WTC11 (cell line): ENCODE measurements around the gene ABHD17C. TPM values are rescaled to one million over a fixed set of nuclear protein-coding genes. Genes with fewer than 3 reads are reported as not detected.

Experiments
- ATAC-seq: fragments of 200-7000 bp; cut with Tn5 transposase; 2 replicates; pipeline ENCODE4 v1.10.0; 2021; ENCODE audit warnings: mild to moderate bottlenecking, moderate library complexity
- CTCF ChIA-PET: fragments of 300-600 bp; sonication (Branson Sonifier 250); formaldehyde crosslinking; loops from one replicate; lab custom pipeline; 2021; ENCODE audit warnings: antibody characterized with exemption; lab: Charles Lee
- POLR2A ChIA-PET: fragments of 350-600 bp; sonication (Branson Sonifier 250); formaldehyde crosslinking; loops from one replicate; lab custom pipeline; 2021; ENCODE audit warnings: antibody characterized with exemption; lab: Charles Lee
- DNase-seq: peaks from one replicate; pipeline ENCODE4 v3.0.0; 2021; ENCODE audit warnings: low spot score
- H3K27ac Mint-ChIP-seq: 2 replicates; pipeline ENCODE4 v1.8.0; 2021; ENCODE audit warnings: mixed read lengths
- H3K27me3 Mint-ChIP-seq: 2 replicates; pipeline ENCODE4 v1.8.0; 2021; ENCODE audit warnings: low read depth, mild to moderate bottlenecking, moderate library complexity, mixed read lengths
- H3K36me3 Mint-ChIP-seq: 2 replicates; pipeline ENCODE4 v1.8.0; 2021; ENCODE audit warnings: mixed read lengths
- H3K4me1 Mint-ChIP-seq: 2 replicates; pipeline ENCODE4 v1.8.0; 2022; ENCODE audit warnings: mixed read lengths
- H3K4me3 Mint-ChIP-seq: 2 replicates; pipeline ENCODE4 v1.8.0; 2021; ENCODE audit warnings: mild to moderate bottlenecking, moderate library complexity, mixed read lengths
- H3K9me3 Mint-ChIP-seq: 2 replicates; pipeline ENCODE4 v1.8.0; 2021; ENCODE audit warnings: mixed read lengths
- ATF1 ChIP-seq: sonication (generic); formaldehyde crosslinking; IDR thresholded peaks from 2 replicates; pipeline ENCODE4 v1.8.1; 2023; ENCODE audit warnings: mild to moderate bottlenecking, moderate library complexity, missing genetic modification reagents
- CBFB ChIP-seq: sonication (generic); formaldehyde crosslinking; IDR thresholded peaks from 2 replicates; pipeline ENCODE4 v1.8.1; 2022; ENCODE audit warnings: mild to moderate bottlenecking, low read depth, missing genetic modification reagents
- ELF4 ChIP-seq: sonication (generic); formaldehyde crosslinking; IDR thresholded peaks from 2 replicates; pipeline ENCODE4 v1.8.1; 2022; ENCODE audit warnings: low read depth, mild to moderate bottlenecking, moderate library complexity, missing genetic modification reagents
- ESRRA ChIP-seq: sonication (generic); formaldehyde crosslinking; IDR thresholded peaks from 2 replicates; pipeline ENCODE4 v1.8.1; 2022; ENCODE audit warnings: mild to moderate bottlenecking, missing genetic modification reagents, borderline replicate concordance
- ETV6 ChIP-seq: sonication (generic); formaldehyde crosslinking; IDR thresholded peaks from 2 replicates; pipeline ENCODE4 v1.8.1; 2022; ENCODE audit warnings: mild to moderate bottlenecking, missing genetic modification reagents
- FOXJ3 ChIP-seq: sonication (generic); formaldehyde crosslinking; IDR thresholded peaks from 2 replicates; pipeline ENCODE4 v1.9.0; 2021; ENCODE audit warnings: missing genetic modification reagents, mild to moderate bottlenecking, borderline replicate concordance
- FOXK1 ChIP-seq: sonication (generic); formaldehyde crosslinking; IDR thresholded peaks from 2 replicates; pipeline ENCODE4 v1.8.0; 2022; ENCODE audit warnings: mild to moderate bottlenecking, moderate library complexity, missing genetic modification reagents
- JAZF1 ChIP-seq: fragments of 250-450 bp; sonication (Bioruptor Pico); IDR thresholded peaks from 2 replicates; pipeline ENCODE4 v1.9.0; 2021; ENCODE audit warnings: moderate library complexity, mild to moderate bottlenecking, inconsistent platforms
- KAT7 ChIP-seq: sonication (generic); formaldehyde crosslinking; IDR thresholded peaks from 2 replicates; pipeline ENCODE4 v1.8.1; 2023; ENCODE audit warnings: missing genetic modification reagents, mild to moderate bottlenecking, borderline replicate concordance
- MXD4 ChIP-seq: fragments of 250-450 bp; sonication (Bioruptor Pico); IDR thresholded peaks from 2 replicates; pipeline ENCODE4 v1.8.0; 2021; ENCODE audit warnings: mild to moderate bottlenecking, moderate library complexity, borderline replicate concordance
- SP1 ChIP-seq: sonication (generic); formaldehyde crosslinking; conservative IDR thresholded peaks from 2 replicates; pipeline ENCODE4 v1.8.1; 2022; ENCODE audit warnings: missing genetic modification reagents
- TCF7 ChIP-seq: sonication (generic); formaldehyde crosslinking; IDR thresholded peaks from 2 replicates; pipeline ENCODE4 v1.8.0; 2022; ENCODE audit warnings: mild to moderate bottlenecking, low read depth, missing genetic modification reagents, moderate library complexity
- ZNF121 ChIP-seq: sonication (generic); formaldehyde crosslinking; IDR thresholded peaks from 2 replicates; pipeline ENCODE4 v1.8.0; 2023; ENCODE audit warnings: missing genetic modification reagents
- ZNF232 ChIP-seq: sonication (generic); formaldehyde crosslinking; IDR thresholded peaks from 2 replicates; pipeline ENCODE4 v1.8.0; 2022; ENCODE audit warnings: mild to moderate bottlenecking, missing genetic modification reagents
- ZNF317 ChIP-seq: sonication (generic); formaldehyde crosslinking; IDR thresholded peaks from 2 replicates; pipeline ENCODE4 v1.8.1; 2023; ENCODE audit warnings: low read depth, mild to moderate bottlenecking, moderate library complexity, missing genetic modification reagents, borderline replicate concordance
- total RNA-seq: library from RNA; stranded (reverse); gene quantifications from 3 replicates; pipeline ENCODE4 v1.2.3, GENCODE V29; 2021
- TF ChIP-seq, protein P1 (sequence below): sonication (generic); formaldehyde crosslinking; IDR thresholded peaks from 2 replicates; pipeline ENCODE4 v1.8.0; 2023; ENCODE audit warnings: missing genetic modification reagents, mild to moderate bottlenecking, borderline replicate concordance
- TF ChIP-seq, protein P2 (sequence below): sonication (generic); formaldehyde crosslinking; IDR thresholded peaks from 2 replicates; pipeline ENCODE4 v1.8.1; 2023; ENCODE audit warnings: mild to moderate bottlenecking, missing genetic modification reagents, moderate library complexity
- TF ChIP-seq, protein P3 (sequence below): sonication (generic); formaldehyde crosslinking; IDR thresholded peaks from 2 replicates; pipeline ENCODE4 v1.8.0; 2022; ENCODE audit warnings: mild to moderate bottlenecking, missing genetic modification reagents
- TF ChIP-seq, protein P4 (sequence below): fragments of 250-450 bp; sonication (Bioruptor Pico); IDR thresholded peaks from 2 replicates; pipeline ENCODE4 v2.1.2; 2022; ENCODE audit warnings: mild to moderate bottlenecking, moderate library complexity
- TF ChIP-seq, protein P5 (sequence below): sonication (generic); formaldehyde crosslinking; IDR thresholded peaks from 2 replicates; pipeline ENCODE4 v1.8.1; 2022; ENCODE audit warnings: low read depth, mild to moderate bottlenecking, moderate library complexity, missing genetic modification reagents, borderline replicate concordance
- TF ChIP-seq, protein P6 (sequence below): sonication (generic); formaldehyde crosslinking; IDR thresholded peaks from 2 replicates; pipeline ENCODE4 v1.8.1; 2022; ENCODE audit warnings: mild to moderate bottlenecking, missing genetic modification reagents, moderate library complexity, borderline replicate concordance
- TF ChIP-seq, protein P7 (sequence below): sonication (generic); formaldehyde crosslinking; IDR thresholded peaks from 2 replicates; pipeline ENCODE4 v1.8.0; 2023; ENCODE audit warnings: missing genetic modification reagents

Gene ABHD17C
- total RNA-seq, 1 experiment from 2014 or later, result 29.0 TPM

DNA sequence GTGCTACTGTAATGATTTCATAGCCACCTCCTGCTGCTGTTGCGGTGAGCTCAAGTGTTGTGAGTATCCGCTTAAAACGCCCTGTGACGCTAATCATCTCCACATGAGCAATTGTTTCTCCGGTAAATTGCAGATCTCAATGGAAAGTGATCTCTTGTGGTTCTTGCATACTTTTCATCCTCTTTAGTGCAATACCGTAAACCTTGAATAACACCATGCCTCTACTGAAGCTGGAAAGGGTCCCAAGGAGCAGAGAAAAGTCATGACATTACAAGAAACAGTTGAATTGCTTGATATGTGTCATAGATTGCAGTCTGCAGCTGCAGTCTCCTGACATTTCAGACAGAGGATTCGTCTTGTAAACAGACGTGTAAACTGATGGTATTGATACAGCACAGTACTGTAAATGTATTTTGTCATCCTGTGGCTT is 78.0 kb downstream of the ABHD17C start:
- peaks cover 8% of the 10 kb centered on the region for H3K27me3 Mint-ChIP-seq
- H3K4me3 Mint-ChIP-seq, result no peak overlapping the region
- CTCF ChIA-PET, result interaction anchor here (1.2 to 1.3 kb wide), 2 partner anchors 83 to 113 kb away, joined by 3 read pairs; no protein-coding TSS in a partner anchor
- TF ChIP-seq ATF1 (CRISPR knock-in tag) (no peak), ESRRA (CRISPR knock-in tag) (no peak), MXD4 (CRISPR knock-in tag) (no peak), FOXK1 (CRISPR knock-in tag) (no peak), CBFB (CRISPR knock-in tag) (no peak), JAZF1 (no peak), TCF7 (CRISPR knock-in tag) (no peak), SP1 (CRISPR knock-in tag) (no peak), ZNF121 (CRISPR knock-in tag) (no peak)
- TF ChIP-seq, protein P1, sequence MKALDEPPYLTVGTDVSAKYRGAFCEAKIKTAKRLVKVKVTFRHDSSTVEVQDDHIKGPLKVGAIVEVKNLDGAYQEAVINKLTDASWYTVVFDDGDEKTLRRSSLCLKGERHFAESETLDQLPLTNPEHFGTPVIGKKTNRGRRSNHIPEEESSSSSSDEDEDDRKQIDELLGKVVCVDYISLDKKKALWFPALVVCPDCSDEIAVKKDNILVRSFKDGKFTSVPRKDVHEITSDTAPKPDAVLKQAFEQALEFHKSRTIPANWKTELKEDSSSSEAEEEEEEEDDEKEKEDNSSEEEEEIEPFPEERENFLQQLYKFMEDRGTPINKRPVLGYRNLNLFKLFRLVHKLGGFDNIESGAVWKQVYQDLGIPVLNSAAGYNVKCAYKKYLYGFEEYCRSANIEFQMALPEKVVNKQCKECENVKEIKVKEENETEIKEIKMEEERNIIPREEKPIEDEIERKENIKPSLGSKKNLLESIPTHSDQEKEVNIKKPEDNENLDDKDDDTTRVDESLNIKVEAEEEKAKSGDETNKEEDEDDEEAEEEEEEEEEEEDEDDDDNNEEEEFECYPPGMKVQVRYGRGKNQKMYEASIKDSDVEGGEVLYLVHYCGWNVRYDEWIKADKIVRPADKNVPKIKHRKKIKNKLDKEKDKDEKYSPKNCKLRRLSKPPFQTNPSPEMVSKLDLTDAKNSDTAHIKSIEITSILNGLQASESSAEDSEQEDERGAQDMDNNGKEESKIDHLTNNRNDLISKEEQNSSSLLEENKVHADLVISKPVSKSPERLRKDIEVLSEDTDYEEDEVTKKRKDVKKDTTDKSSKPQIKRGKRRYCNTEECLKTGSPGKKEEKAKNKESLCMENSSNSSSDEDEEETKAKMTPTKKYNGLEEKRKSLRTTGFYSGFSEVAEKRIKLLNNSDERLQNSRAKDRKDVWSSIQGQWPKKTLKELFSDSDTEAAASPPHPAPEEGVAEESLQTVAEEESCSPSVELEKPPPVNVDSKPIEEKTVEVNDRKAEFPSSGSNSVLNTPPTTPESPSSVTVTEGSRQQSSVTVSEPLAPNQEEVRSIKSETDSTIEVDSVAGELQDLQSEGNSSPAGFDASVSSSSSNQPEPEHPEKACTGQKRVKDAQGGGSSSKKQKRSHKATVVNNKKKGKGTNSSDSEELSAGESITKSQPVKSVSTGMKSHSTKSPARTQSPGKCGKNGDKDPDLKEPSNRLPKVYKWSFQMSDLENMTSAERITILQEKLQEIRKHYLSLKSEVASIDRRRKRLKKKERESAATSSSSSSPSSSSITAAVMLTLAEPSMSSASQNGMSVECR, result no peak
- TF ChIP-seq, protein P2, sequence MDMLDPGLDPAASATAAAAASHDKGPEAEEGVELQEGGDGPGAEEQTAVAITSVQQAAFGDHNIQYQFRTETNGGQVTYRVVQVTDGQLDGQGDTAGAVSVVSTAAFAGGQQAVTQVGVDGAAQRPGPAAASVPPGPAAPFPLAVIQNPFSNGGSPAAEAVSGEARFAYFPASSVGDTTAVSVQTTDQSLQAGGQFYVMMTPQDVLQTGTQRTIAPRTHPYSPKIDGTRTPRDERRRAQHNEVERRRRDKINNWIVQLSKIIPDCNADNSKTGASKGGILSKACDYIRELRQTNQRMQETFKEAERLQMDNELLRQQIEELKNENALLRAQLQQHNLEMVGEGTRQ (CRISPR knock-in tag), result no peak
- TF ChIP-seq, protein P3, sequence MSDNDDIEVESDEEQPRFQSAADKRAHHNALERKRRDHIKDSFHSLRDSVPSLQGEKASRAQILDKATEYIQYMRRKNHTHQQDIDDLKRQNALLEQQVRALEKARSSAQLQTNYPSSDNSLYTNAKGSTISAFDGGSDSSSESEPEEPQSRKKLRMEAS (CRISPR knock-in tag), result no peak
- TF ChIP-seq, protein P4, sequence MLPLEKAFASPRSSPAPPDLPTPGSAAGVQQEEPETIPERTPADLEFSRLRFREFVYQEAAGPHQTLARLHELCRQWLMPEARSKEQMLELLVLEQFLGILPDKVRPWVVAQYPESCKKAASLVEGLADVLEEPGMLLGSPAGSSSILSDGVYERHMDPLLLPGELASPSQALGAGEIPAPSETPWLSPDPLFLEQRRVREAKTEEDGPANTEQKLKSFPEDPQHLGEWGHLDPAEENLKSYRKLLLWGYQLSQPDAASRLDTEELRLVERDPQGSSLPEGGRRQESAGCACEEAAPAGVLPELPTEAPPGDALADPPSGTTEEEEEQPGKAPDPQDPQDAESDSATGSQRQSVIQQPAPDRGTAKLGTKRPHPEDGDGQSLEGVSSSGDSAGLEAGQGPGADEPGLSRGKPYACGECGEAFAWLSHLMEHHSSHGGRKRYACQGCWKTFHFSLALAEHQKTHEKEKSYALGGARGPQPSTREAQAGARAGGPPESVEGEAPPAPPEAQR, result no peak
- TF ChIP-seq, all 79 proteins: peak for 0
- Mint-ChIP-seq H3K4me1 (peaks cover 5% of the 10 kb centered on the region), H3K36me3 (no peaks in the 10 kb centered on the region), H3K9me3 (peaks cover 6% of the 10 kb centered on the region), H3K27ac (no peak overlapping the region)
- POLR2A ChIA-PET, result no interaction called here
- ATAC-seq, result no peak
- DNase-seq, result no peak

DNA sequence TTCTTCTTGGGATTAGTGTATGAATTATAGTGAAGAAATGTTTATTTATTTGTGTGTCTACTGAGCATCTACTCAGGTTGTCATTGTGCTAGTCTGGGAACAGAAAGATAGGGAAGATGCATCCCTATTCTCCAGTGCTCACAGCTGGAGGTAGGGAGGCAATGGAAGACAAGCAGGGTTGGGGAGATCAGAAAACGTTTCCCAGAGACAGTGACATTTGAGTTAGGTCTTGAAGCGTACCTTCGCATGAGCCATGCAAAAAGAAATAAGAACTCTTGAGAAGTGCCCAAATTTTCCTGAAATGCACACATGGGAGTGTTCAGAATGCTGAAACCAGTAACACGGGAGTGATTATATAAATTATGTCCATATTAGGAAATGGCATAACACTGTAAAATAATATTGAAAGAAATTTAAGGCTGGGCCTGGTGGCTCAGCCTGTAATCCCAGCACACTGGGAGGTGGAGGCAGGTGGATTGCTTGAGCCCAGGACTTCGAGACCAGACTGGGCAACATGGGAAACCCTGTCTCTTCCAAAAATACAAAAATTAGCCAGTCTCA is 78.8 kb downstream of the ABHD17C start:
- no peak for DNase-seq
- Mint-ChIP-seq H3K4me3 (no peak overlapping the region), H3K36me3 (no peaks in the 10 kb centered on the region), H3K9me3 (peaks cover 6% of the 10 kb centered on the region), H3K27me3 (peaks cover 15% of the 10 kb centered on the region)
- POLR2A ChIA-PET, result no interaction called here
- no peak for ATAC-seq
- no peak for TF ChIP-seq ELF4 (CRISPR knock-in tag)
- TF ChIP-seq, all 79 proteins: peak for 0
- Mint-ChIP-seq H3K4me1 (no peaks in the 10 kb centered on the region), H3K27ac (no peak overlapping the region)
- CTCF ChIA-PET, result no interaction called here

DNA sequence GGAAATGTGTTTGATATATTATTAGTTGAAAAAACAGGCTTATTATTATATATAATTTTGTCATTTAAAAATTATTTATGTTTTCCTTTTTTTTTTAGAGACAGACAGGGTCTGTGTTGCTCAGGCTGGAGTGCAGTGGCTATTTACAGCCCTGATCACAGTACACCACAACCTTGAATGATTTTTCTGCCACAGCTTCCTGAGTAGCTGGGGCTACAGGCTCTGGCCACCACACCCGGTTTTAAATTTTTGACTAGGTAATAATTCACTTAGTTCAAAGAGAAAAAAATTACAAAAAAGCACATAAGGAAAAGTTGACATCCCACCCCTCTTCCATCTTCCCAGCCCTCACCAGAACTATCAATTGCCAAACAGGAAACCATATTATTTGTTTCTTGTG is 79.4 kb downstream of the ABHD17C start:
- Mint-ChIP-seq H3K36me3 (no peaks in the 10 kb centered on the region), H3K4me3 (no peak overlapping the region), H3K9me3 (peaks cover 3% of the 10 kb centered on the region), H3K27ac (no peak overlapping the region), H3K4me1 (no peaks in the 10 kb centered on the region), H3K27me3 (peaks cover 19% of the 10 kb centered on the region)
- ChIA-PET CTCF (interaction anchor here (3.2 kb wide), 1 partner anchor 319 kb away, joined by 47 read pairs; no protein-coding TSS in a partner anchor), POLR2A (no interaction called here)
- ATAC-seq (no peak), DNase-seq (no peak)
- TF ChIP-seq, protein P5, sequence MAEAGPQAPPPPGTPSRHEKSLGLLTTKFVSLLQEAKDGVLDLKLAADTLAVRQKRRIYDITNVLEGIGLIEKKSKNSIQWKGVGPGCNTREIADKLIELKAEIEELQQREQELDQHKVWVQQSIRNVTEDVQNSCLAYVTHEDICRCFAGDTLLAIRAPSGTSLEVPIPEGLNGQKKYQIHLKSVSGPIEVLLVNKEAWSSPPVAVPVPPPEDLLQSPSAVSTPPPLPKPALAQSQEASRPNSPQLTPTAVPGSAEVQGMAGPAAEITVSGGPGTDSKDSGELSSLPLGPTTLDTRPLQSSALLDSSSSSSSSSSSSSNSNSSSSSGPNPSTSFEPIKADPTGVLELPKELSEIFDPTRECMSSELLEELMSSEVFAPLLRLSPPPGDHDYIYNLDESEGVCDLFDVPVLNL (CRISPR knock-in tag), result no peak
- TF ChIP-seq ZNF317 (CRISPR knock-in tag), result no peak
- no peak for TF ChIP-seq ZNF232 (CRISPR knock-in tag)
- no peak for TF ChIP-seq FOXJ3 (CRISPR knock-in tag)
- TF ChIP-seq, protein P6, sequence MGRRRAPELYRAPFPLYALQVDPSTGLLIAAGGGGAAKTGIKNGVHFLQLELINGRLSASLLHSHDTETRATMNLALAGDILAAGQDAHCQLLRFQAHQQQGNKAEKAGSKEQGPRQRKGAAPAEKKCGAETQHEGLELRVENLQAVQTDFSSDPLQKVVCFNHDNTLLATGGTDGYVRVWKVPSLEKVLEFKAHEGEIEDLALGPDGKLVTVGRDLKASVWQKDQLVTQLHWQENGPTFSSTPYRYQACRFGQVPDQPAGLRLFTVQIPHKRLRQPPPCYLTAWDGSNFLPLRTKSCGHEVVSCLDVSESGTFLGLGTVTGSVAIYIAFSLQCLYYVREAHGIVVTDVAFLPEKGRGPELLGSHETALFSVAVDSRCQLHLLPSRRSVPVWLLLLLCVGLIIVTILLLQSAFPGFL (CRISPR knock-in tag), result no peak
- TF ChIP-seq ETV6 (CRISPR knock-in tag), result no peak
- TF ChIP-seq KAT7 (CRISPR knock-in tag), result no peak
- TF ChIP-seq, protein P7, sequence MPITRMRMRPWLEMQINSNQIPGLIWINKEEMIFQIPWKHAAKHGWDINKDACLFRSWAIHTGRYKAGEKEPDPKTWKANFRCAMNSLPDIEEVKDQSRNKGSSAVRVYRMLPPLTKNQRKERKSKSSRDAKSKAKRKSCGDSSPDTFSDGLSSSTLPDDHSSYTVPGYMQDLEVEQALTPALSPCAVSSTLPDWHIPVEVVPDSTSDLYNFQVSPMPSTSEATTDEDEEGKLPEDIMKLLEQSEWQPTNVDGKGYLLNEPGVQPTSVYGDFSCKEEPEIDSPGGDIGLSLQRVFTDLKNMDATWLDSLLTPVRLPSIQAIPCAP (CRISPR knock-in tag), result no peak
